Measurements from ENCODE around the gene CEP72. TPM values are rescaled to one million over a fixed set of nuclear protein-coding genes. Genes with fewer than 3 reads are reported as not detected.

CEP72 gene
- total RNA-seq, 1 experiment from 2014 or later, result 33.2 TPM

- ChIA-PET POLR2A (no interaction called here), CTCF (no interaction called here)
- intact Hi-C loops (cut with micrococcal nuclease; ENCODE audit: unreplicated experiment), result no loop called here
- in situ Hi-C loops (cut with HindIII; ENCODE audit: low pct_unique_long_range_greater_than_20kb, low sequenced_read_pairs), result no loop called here
- no TSS peak for BruUV-seq (replicated peaks)
- ATAC-seq (no peak), DNase-seq (ENCODE audit: low read depth, low spot score) (no peak)
- Histone ChIP-seq H3K36me3 (ENCODE audit: control insufficient read depth, insufficient read depth, low read length) (peaks cover 15% of the 10 kb centered on the region), H3K27ac (ENCODE audit: low read length) (no peak overlapping the region), H3K4me1 (ENCODE audit: control insufficient read depth, insufficient read depth, low read length) (no peaks in the 10 kb centered on the region), H3K27me3 (ENCODE audit: control insufficient read depth, insufficient read depth, low read length) (no peaks in the 10 kb centered on the region), H3K4me3 (ENCODE audit: low read depth in 2 of 2, low read length in 2 of 2) (no peak overlapping the region), H3K9me3 (ENCODE audit: control insufficient read depth, insufficient read depth, low read depth, low read length) (no peaks in the 10 kb centered on the region)
- TF ChIP-seq TCF7L2 (IDR thresholded peaks at IDR 0.05; ENCODE audit: low read depth, low read length) (no peak), CTCF (IDR thresholded peaks at IDR 0.05) (no peak), SIN3A (IDR thresholded peaks at IDR 0.05; ENCODE audit: borderline replicate concordance, insufficient read depth, low read depth, low read length) (no peak)
Observed at GRCh38 chr5:624118-624950, 12.2 kb downstream of the CEP72 start.

- no peaks in the 10 kb centered on the region for H3K4me1 ChIP-seq (ENCODE audit: control insufficient read depth, insufficient read depth, low read length)
- no peaks in the 10 kb centered on the region for H3K9me3 ChIP-seq (ENCODE audit: control insufficient read depth, insufficient read depth, low read depth, low read length)
- CTCF ChIA-PET, result no interaction called here
- peaks cover 13% of the 10 kb centered on the region for H3K36me3 ChIP-seq (ENCODE audit: control insufficient read depth, insufficient read depth, low read length)
- intact Hi-C loops (cut with micrococcal nuclease; ENCODE audit: unreplicated experiment) (no loop called here), in situ Hi-C loops (cut with HindIII; ENCODE audit: low pct_unique_long_range_greater_than_20kb, low sequenced_read_pairs) (no loop called here)
- POLR2A ChIA-PET, result no interaction called here
- no TSS peak for BruUV-seq (replicated peaks)
- no peaks in the 10 kb centered on the region for H3K27me3 ChIP-seq (ENCODE audit: control insufficient read depth, insufficient read depth, low read length)
- ATAC-seq (no peak), DNase-seq (ENCODE audit: low read depth, low spot score) (no peak)
- TF ChIP-seq REST (IDR thresholded peaks at IDR 0.05; ENCODE audit: insufficient read depth in 1 of 2, low read depth in 2 of 2, low read length in 1 of 2), result no peak
- TF ChIP-seq SIN3A (IDR thresholded peaks at IDR 0.05; ENCODE audit: borderline replicate concordance, insufficient read depth, low read depth, low read length), result no peak
- TF ChIP-seq CTCF (IDR thresholded peaks at IDR 0.05), result no peak
- TF ChIP-seq POLR2AphosphoS5 (IDR thresholded peaks at IDR 0.05; ENCODE audit: low read depth, low read length), result no peak
- no peak for TF ChIP-seq TCF7L2 (IDR thresholded peaks at IDR 0.05; ENCODE audit: low read depth, low read length)
- H3K27ac ChIP-seq (ENCODE audit: low read length), result no peak overlapping the region
- no peak overlapping the region for H3K4me3 ChIP-seq (ENCODE audit: low read depth in 2 of 2, low read length in 2 of 2)
Observed at GRCh38 chr5:624951-625230, 12.8 kb downstream of the CEP72 start.
